Calu3 (cell line): ENCODE results near the gene NUBPL. TPM values are rescaled to one million over a fixed set of nuclear protein-coding genes. Genes with fewer than 3 reads are reported as not detected.
"Not testable (repeated sequence)": the region's sequence is repeated elsewhere in the genome, so short reads cannot be mapped to it uniquely, and the experiment has no call there.

Experiments used
- BruUV-seq: library from RNA; stranded (reverse); fragments of 400-500 nt; replicated peaks from 2 replicates; lab custom pipeline; 2021; lab: Mats Ljungman, UMichigan
- CTCF ChIA-PET: fragments of 300-600 bp; sonication (Branson Sonifier 250); formaldehyde crosslinking; loops from one replicate; lab custom pipeline; 2022; ENCODE audit warnings: antibody characterized with exemption; lab: Charles Lee
- DNase-seq: peaks from one replicate; pipeline ENCODE4 v3.0.0; 2022
- H3K27ac Mint-ChIP-seq: one replicate; pipeline ENCODE4 v1.8.0; 2022; ENCODE audit warnings: mixed read lengths; ENCODE audit not compliant: unreplicated experiment
- H3K27me3 Mint-ChIP-seq: one replicate; pipeline ENCODE4 v1.8.0; 2022; ENCODE audit warnings: mixed read lengths; ENCODE audit not compliant: unreplicated experiment
- H3K36me3 Mint-ChIP-seq: one replicate; pipeline ENCODE4 v1.8.0; 2022; ENCODE audit warnings: mild to moderate bottlenecking, moderate library complexity, mixed read lengths; ENCODE audit not compliant: insufficient read depth, unreplicated experiment
- H3K4me1 Mint-ChIP-seq: one replicate; pipeline ENCODE4 v1.8.0; 2022; ENCODE audit warnings: mild to moderate bottlenecking, low read depth, mixed read lengths; ENCODE audit not compliant: unreplicated experiment
- H3K4me3 Mint-ChIP-seq: one replicate; pipeline ENCODE4 v1.8.0; 2022; ENCODE audit warnings: mild to moderate bottlenecking, low read depth, moderate library complexity, mixed read lengths; ENCODE audit not compliant: unreplicated experiment
- H3K9me3 Mint-ChIP-seq: one replicate; pipeline ENCODE4 v1.8.0; 2022; ENCODE audit warnings: low read depth, mixed read lengths; ENCODE audit not compliant: unreplicated experiment
- intact Hi-C: fragments of 100-400 bp; cut with micrococcal nuclease; formaldehyde crosslinking; loops from one replicate; pipeline ENCODE4 v1.10.0; 2022; ENCODE audit not compliant: unreplicated experiment
- total RNA-seq: library from RNA; stranded (reverse); gene quantifications from 2 replicates; pipeline ENCODE4 v1.2.3, GENCODE V29; 2022
- TF ChIP-seq, protein P1 (sequence below): fragments of 200-600 bp; IDR thresholded peaks from one replicate; pipeline ENCODE4 v1.8.0; 2022; ENCODE audit warnings: antibody characterized with exemption; ENCODE audit not compliant: unreplicated experiment

NUBPL gene
- total RNA-seq, 1 experiment from 2014 or later = 14.2 TPM

DNA sequence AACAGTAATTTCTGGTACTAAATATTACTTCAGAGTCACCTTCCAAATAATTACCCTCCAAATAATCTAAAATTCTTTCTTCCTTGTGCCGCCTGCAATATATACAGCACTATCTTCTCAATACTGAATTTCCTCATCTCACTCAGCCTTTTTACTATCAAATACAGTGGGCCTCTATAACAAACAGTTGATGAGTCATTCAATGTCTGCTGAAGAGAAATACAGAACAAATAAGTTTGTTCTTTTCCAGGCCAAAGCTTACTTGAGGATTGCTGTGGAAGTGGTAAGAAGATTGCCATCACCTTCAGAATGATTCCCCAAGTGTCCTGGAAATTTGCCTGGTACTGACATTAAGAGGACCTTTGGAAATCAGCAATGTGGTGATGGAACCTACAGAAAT, 297.7 kb downstream of the NUBPL start:
- CTCF ChIA-PET = no interaction called here
- intact Hi-C loops = no loop called here
- TF ChIP-seq, protein P1, sequence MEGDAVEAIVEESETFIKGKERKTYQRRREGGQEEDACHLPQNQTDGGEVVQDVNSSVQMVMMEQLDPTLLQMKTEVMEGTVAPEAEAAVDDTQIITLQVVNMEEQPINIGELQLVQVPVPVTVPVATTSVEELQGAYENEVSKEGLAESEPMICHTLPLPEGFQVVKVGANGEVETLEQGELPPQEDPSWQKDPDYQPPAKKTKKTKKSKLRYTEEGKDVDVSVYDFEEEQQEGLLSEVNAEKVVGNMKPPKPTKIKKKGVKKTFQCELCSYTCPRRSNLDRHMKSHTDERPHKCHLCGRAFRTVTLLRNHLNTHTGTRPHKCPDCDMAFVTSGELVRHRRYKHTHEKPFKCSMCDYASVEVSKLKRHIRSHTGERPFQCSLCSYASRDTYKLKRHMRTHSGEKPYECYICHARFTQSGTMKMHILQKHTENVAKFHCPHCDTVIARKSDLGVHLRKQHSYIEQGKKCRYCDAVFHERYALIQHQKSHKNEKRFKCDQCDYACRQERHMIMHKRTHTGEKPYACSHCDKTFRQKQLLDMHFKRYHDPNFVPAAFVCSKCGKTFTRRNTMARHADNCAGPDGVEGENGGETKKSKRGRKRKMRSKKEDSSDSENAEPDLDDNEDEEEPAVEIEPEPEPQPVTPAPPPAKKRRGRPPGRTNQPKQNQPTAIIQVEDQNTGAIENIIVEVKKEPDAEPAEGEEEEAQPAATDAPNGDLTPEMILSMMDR = no peak
- Mint-ChIP-seq H3K27me3 (no peaks in the 10 kb centered on the region), H3K9me3 (no peaks in the 10 kb centered on the region), H3K36me3 (no peaks in the 10 kb centered on the region), H3K4me3 (no peak overlapping the region), H3K4me1 (no peaks in the 10 kb centered on the region), H3K27ac (no peak overlapping the region)
- no TSS peak for BruUV-seq
- no peak for DNase-seq

DNA sequence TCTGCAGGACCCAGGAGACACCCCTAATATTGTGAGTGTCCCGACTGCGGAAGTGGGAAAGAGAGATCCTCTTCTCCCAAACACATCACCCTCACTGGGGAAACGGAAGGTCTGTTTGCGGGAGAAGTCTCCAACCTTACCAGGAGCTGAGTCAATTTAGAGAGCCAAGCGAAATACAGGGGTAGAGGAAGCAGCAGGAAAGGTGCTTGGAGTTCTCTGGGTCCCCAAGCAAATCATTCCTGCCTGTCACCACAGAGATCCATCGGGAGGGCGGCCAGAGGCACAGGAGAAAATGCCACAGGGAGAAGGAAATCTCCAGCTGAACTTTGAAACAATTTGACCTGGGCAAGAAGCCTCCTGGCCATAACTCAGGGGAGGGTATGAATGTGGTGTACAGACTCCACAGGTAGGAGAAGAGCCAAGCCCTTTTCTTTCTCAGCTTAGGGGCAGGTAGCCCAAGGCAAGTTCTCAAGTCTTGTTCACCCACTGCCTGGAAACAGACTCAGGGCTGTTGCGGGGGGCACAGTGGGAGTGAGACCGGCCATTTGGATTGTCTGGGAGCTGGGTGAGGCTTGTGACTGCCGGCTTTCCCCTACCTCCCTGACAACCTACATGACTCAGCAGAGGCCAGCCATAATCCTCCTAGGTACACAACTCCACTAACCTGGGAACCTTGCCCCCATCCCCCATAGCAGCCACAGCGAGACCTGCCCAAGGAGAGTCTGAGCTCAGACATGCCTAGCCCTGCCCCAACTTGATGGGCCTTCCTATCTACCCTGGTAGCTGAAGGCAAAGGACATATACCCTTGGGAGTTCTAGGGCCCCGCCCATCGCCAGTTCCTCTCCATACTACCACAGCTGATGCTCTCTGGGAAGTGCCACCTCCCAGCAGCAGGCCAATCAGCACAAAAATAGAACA, 304.0 kb downstream of the NUBPL start:
- Mint-ChIP-seq H3K27ac (peak overlapping the region; percentile 51), H3K27me3 (no peaks in the 10 kb centered on the region), H3K9me3 (peaks cover 8% of the 10 kb centered on the region), H3K4me1 (no peaks in the 10 kb centered on the region), H3K4me3 (no peak overlapping the region), H3K36me3 (no peaks in the 10 kb centered on the region)
- no peak for DNase-seq
- CTCF ChIA-PET = no interaction called here
- TF ChIP-seq, protein P1 = no peak
- intact Hi-C loops = no loop called here
- no TSS peak for BruUV-seq

DNA sequence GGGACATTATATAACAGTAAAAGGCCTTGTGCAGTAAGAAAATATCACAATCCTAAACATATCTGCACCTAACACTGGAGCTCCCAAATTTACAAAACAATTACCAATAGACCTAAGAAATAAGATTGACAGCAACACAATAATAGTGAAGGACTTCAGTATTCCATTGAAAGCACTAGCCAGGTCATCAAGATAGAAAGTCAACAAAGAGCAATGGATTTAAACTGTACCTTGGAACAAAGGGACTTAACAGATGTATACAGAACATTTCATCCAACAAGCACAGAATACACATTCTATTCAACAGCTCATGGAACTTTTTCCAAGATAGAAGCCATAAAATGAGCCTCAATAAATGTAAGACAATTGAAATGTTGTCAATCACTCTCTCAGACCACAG, 306.4 kb downstream of the NUBPL start:
- no TSS peak for BruUV-seq
- Mint-ChIP-seq H3K4me3 (no peak overlapping the region), H3K27me3 (no peaks in the 10 kb centered on the region), H3K9me3 (peaks cover 8% of the 10 kb centered on the region), H3K27ac (no peak overlapping the region), H3K4me1 (no peaks in the 10 kb centered on the region), H3K36me3 (no peaks in the 10 kb centered on the region)
- CTCF ChIA-PET = no interaction called here
- TF ChIP-seq, protein P1 = no peak
- no peak for DNase-seq
- intact Hi-C loops = no loop called here

DNA sequence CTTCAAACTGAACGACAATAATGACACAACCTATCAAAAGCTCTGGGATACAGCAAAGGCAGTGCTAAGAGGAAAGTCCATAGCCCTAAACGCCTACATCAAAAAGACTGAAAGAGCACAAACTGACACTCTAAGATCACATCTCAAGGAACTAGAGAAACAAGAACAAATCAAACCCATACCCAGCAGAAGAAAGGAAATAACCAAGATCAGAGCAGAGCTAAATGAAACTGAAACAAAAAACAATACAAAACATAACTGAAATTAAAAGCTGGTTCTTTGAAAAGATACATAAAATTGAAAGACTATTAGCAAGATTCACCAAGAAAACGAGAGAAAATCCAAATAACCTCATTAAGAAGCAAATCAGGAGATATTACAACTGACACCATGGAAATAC, 306.9 kb downstream of the NUBPL start:
- H3K4me3 Mint-ChIP-seq, intact Hi-C loops, H3K27me3 Mint-ChIP-seq, H3K4me1 Mint-ChIP-seq, BruUV-seq, CTCF ChIA-PET, H3K36me3 Mint-ChIP-seq, DNase-seq, H3K27ac Mint-ChIP-seq, H3K9me3 Mint-ChIP-seq: not testable (repeated sequence)

DNA sequence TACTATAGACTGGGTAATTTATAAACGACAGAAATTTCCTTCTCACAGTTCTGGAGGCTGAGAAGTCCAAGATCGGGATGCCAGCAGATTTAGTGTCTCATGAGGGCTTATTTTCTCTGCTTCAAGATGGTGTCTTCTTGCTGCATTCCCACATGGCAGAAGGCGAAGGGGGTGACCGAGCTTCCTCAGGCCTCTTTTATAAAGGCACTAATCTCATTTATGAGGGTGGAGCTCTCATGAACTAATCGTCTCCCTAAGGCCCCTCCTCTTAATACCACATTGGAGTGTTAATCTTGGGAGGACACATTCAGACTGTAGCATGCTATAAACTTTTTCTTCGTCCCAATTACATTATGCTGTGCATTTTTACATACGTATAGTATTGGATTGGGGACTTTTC, 315.5 kb downstream of the NUBPL start:
- CTCF ChIA-PET = no interaction called here
- Mint-ChIP-seq H3K4me3 (no peak overlapping the region), H3K36me3 (no peaks in the 10 kb centered on the region), H3K9me3 (no peaks in the 10 kb centered on the region), H3K27ac (no peak overlapping the region), H3K4me1 (peaks cover 9% of the 10 kb centered on the region), H3K27me3 (no peaks in the 10 kb centered on the region)
- no TSS peak for BruUV-seq
- TF ChIP-seq, protein P1 = no peak
- DNase-seq = no peak
- intact Hi-C loops = no loop called here
